Stimulated activated naive CD8-positive, alpha-beta T cell treated with anti-CD3 and anti-CD28 coated beads, Interleukin-15, Interleukin-2, amounts not matched to agents 100 U/mL and 50 U/mL, for 24 hours (primary cell): ENCODE data around the gene TRPV4.

ENCODE experiments used
- ATAC-seq: fragments of 150-1000 bp; cut with Tn5 transposase; one replicate; pipeline ENCODE4 v1.10.0; 2021
- DNase-seq: peaks from one replicate; pipeline ENCODE4 v3.0.0; 2021

TRPV4 gene

GRCh38 chr12:109827566-109828550 lies 5.3 kb downstream of the TRPV4 start:
- ATAC-seq = no peak
- DNase-seq = peak; percentile 5

- no peak for ATAC-seq
- DNase-seq = no peak
Measured at GRCh38 chr12:109827080-109827479, 6.1 kb downstream of the TRPV4 start.

GRCh38 chr12:109824731-109825130 lies 8.5 kb downstream of the TRPV4 start:
- ATAC-seq (no peak), DNase-seq (no peak)

GRCh38 chr12:109822951-109823411 lies 10.2 kb downstream of the TRPV4 start:
- ATAC-seq (no peak), DNase-seq (no peak)

- no peak for ATAC-seq
Measured at GRCh38 chr12:109822416-109822815, 10.8 kb downstream of the TRPV4 start.

GRCh38 chr12:109821968-109822367 lies 11.2 kb downstream of the TRPV4 start:
- DNase-seq = no peak
- no peak for ATAC-seq

More at GRCh38 chr12:109822416-109822815, 10.8 kb downstream of the TRPV4 start:
- DNase-seq = no peak

GRCh38 chr12:109820816-109821381 lies 12.3 kb downstream of the TRPV4 start:
- ATAC-seq = no peak
- no peak for DNase-seq

- ATAC-seq (no peak), DNase-seq (no peak)
Measured at GRCh38 chr12:109818905-109819500, 14.2 kb downstream of the TRPV4 start.

- no peak for DNase-seq
- ATAC-seq = no peak
Measured at GRCh38 chr12:109818253-109818652, 14.9 kb downstream of the TRPV4 start.

GRCh38 chr12:109817627-109818231 lies 15.5 kb downstream of the TRPV4 start:
- DNase-seq (no peak), ATAC-seq (no peak)

- DNase-seq (no peak), ATAC-seq (no peak)
Measured at GRCh38 chr12:109816870-109817269, 16.3 kb downstream of the TRPV4 start.

GRCh38 chr12:109815757-109816617 lies 17.2 kb downstream of the TRPV4 start:
- ATAC-seq (no peak), DNase-seq (no peak)

- no peak for ATAC-seq
- no peak for DNase-seq
Measured at GRCh38 chr12:109815225-109815624, 18.0 kb downstream of the TRPV4 start.

GRCh38 chr12:109814600-109815150 lies 18.5 kb downstream of the TRPV4 start:
- no peak for DNase-seq
- no peak for ATAC-seq

- ATAC-seq (no peak), DNase-seq (no peak)
Measured at GRCh38 chr12:109813810-109814416, 19.3 kb downstream of the TRPV4 start.

- ATAC-seq (no peak), DNase-seq (no peak)
Measured at GRCh38 chr12:109811624-109811995, 21.6 kb downstream of the TRPV4 start.

GRCh38 chr12:109810954-109811623 lies 22.1 kb downstream of the TRPV4 start:
- ATAC-seq (no peak), DNase-seq (no peak)

- ATAC-seq (no peak), DNase-seq (no peak)
Measured at GRCh38 chr12:109808876-109809646, 24.1 kb downstream of the TRPV4 start.

- no peak for ATAC-seq
- DNase-seq = no peak
Measured at GRCh38 chr12:109807954-109808643, 25.1 kb downstream of the TRPV4 start.
